Activated CD4-positive, alpha-beta memory T cell treated with anti-CD3 and anti-CD28 coated beads, Interleukin-2, amount 10 ng/mL, durations not matched to agents 7 days and 5 days (primary cell): ENCODE results near the gene TCF3. TPM values are rescaled to one million over a fixed set of nuclear protein-coding genes. Genes with fewer than 3 reads are reported as not detected.

Experiments
- CTCF ChIA-PET: fragments of 350-600 bp; sonication (Branson Sonifier 250); formaldehyde crosslinking; loops from one replicate; lab custom pipeline; 2021; ENCODE audit warnings: antibody characterized with exemption, inconsistent platforms; lab: Charles Lee
- POLR2A ChIA-PET: fragments of 350-600 bp; sonication (Branson Sonifier 250); formaldehyde crosslinking; loops from one replicate; lab custom pipeline; 2021; ENCODE audit warnings: antibody characterized with exemption; lab: Charles Lee
- DNase-seq: peaks from one replicate; pipeline ENCODE4 v3.0.0-alpha.2; 2020
- H3K27ac Mint-ChIP-seq: one replicate; pipeline ENCODE4 v1.8.0; 2021; ENCODE audit warnings: mild to moderate bottlenecking, mixed read lengths
- H3K27me3 Mint-ChIP-seq: one replicate; pipeline ENCODE4 v1.8.0; 2021; ENCODE audit warnings: mixed read lengths
- H3K36me3 Mint-ChIP-seq: one replicate; pipeline ENCODE4 v1.8.0; 2021; ENCODE audit warnings: low read depth, mixed read lengths
- H3K4me1 Mint-ChIP-seq: one replicate; pipeline ENCODE4 v1.8.0; 2021; ENCODE audit warnings: mixed read lengths
- H3K4me3 Mint-ChIP-seq: one replicate; pipeline ENCODE4 v1.8.0; 2021; ENCODE audit warnings: mild to moderate bottlenecking, mixed read lengths
- H3K9me3 Mint-ChIP-seq: one replicate; pipeline ENCODE4 v1.8.0; 2021; ENCODE audit warnings: mixed read lengths
- total RNA-seq, 2 experiments: library from RNA; stranded (reverse); gene quantifications; one replicate each; pipeline ENCODE4 v1.2.3, GENCODE V29; 2021

Gene TCF3
- total RNA-seq, 2 experiments from 2014 or later = 67.3 to 71.2 TPM

DNA sequence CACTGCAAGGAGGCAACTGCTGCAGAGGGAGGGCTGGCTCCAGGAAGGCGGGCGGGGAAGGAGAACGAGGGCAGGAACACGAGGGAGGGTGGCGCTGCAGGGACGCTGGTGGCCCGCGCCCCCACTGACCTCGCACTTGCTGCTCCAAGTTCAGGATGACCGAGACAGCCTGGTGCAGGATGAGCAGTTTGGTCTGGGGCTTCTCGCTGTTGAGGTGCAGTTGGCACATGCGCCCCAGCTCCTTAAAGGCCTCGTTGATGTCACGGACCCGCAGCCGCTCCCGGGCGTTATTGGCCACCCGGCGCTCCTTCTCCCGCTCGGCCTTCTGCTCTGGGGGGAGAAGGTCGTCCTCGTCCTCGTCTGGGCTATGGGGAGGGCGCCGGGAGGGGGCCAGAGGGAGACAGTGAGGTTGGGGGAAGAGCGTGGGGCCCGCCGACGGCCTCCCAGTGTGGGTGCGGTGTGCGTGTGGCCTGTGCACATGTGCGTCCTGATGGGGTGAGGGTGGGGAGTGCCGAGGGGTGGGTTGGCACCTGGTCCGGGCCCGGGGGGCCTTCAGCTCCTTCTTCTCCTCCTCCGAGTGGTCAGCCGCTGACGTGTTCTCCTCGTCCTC is 37.2 kb downstream of the TCF3 start:
- no peak for DNase-seq
- CTCF ChIA-PET = no interaction called here
- Mint-ChIP-seq H3K4me1 (peaks cover 14% of the 10 kb centered on the region), H3K27me3 (no peaks in the 10 kb centered on the region), H3K36me3 (peaks cover 42% of the 10 kb centered on the region), H3K9me3 (no peaks in the 10 kb centered on the region), H3K4me3 (no peak overlapping the region), H3K27ac (no peak overlapping the region)
- POLR2A ChIA-PET = no interaction called here

DNA sequence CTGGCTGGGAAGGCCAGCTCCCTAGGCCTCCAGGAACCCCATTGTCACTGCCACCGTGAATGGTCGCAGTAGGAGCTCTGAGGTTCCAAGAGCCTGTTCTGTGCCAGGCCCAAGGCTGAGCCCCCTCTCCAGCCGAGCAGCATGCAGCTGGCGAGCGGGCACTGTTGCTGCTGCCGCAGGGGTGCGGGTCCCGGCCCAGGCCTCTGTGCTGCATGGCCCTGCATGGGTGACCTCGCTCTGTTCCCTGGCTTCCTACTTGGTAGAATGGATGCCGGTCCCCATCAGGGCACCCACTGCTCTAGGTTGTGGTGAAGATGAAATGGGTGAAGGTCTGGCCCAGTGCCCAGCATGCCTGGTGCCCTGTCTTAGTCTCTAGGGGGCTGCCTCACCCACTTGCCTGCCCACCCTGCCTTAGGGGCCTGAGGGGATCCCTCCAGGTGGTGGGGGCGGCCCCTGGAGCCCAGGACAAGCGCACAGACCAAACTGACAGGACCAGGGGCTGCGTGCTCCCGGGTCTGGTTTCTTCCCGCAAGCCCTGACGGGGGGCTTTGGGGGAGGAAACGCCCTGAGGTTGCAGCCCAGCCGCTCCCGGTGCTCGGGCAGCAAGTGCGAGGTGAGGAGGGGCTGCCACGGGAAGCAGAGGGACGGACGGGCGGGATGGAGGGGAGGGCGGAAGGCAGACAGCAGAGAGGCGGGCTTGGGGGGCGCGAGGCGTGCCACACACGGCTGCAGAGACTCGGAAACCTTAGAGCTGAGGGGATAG is 38.4 kb downstream of the TCF3 start:
- peaks cover 23% of the 10 kb centered on the region for H3K4me1 Mint-ChIP-seq

DNA sequence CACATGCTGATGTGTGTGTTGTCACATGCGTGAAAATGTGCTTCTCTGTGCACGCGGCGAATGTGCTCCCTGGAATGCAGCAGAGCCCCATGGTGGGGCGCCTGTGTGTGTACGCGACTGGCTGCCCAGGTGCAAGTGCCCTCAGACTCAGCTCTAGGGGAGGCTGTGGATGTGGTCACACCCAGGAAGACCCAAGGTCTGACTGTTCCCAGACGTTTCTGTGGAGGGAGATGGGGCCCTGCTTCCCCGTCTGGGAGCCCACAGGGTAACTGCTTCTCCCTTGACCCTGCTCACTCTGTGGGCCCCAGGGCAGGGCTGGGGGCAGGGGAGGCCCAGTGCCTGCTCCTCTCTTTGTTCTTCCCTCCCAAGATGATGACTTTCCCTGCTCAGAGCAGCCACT is 39.3 kb downstream of the TCF3 start:
- Mint-ChIP-seq H3K4me3 (no peak overlapping the region), H3K9me3 (no peaks in the 10 kb centered on the region), H3K4me1 (peaks cover 30% of the 10 kb centered on the region), H3K36me3 (peaks cover 41% of the 10 kb centered on the region), H3K27me3 (no peaks in the 10 kb centered on the region), H3K27ac (no peak overlapping the region)
- POLR2A ChIA-PET = no interaction called here
- DNase-seq = no peak
- CTCF ChIA-PET = no interaction called here

More for the DNA sequence above, 38.4 kb downstream of the TCF3 start:
- Mint-ChIP-seq H3K36me3 (peaks cover 41% of the 10 kb centered on the region), H3K4me3 (no peak overlapping the region), H3K27me3 (no peaks in the 10 kb centered on the region), H3K27ac (no peak overlapping the region), H3K9me3 (no peaks in the 10 kb centered on the region)
- ChIA-PET POLR2A (no interaction called here), CTCF (no interaction called here)
- DNase-seq = no peak

DNA sequence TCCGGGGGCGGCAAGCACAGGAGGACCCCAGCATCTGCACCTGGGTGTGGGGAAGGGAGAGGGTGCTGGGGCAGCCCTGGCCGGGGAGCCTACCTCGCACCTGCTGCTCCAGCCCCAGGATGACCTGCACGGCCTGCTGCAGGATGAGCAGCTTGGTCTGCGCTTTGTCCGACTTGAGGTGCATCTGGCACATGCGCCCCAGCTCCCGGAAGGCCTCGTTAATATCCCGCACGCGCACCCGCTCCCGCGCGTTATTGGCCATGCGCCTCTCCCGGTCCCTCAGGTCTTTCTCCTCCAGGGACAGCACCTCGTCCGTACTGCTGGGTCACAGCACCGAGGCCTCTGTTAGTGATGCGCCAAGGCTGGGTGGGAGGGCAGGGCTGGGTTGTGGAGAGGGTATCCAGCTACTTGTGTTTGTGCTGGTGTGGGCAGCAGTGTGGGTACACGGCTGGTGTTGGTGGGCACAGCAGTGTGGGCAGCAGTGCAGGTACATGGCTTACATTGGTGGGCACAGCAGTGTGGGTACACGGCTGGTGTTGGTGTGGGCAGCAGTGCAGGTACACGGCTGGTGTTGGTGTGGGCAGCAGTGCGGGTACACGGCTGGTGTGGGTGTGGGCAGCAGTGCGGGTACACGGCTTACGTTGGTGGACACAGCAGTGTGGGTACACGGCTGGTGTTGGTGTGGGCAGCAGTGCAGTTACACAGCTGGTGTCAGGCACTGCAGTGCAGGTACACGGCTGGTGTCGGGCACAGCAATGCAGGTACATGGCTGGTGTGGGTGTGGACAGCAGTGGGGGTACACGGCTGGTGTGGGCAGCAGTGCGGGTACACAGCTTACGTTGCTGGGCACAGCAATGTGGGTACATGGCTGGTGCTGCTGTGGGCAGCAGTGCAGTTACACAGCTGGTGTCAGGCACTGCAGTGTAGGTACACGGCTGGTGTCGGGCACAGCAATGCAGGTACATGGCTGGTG is 40.0 kb downstream of the TCF3 start:
- Mint-ChIP-seq H3K27ac (no peak overlapping the region), H3K36me3 (peaks cover 38% of the 10 kb centered on the region), H3K27me3 (no peaks in the 10 kb centered on the region), H3K4me3 (no peak overlapping the region), H3K9me3 (no peaks in the 10 kb centered on the region), H3K4me1 (peaks cover 28% of the 10 kb centered on the region)
- no peak for DNase-seq
- ChIA-PET CTCF (no interaction called here), POLR2A (no interaction called here)

DNA sequence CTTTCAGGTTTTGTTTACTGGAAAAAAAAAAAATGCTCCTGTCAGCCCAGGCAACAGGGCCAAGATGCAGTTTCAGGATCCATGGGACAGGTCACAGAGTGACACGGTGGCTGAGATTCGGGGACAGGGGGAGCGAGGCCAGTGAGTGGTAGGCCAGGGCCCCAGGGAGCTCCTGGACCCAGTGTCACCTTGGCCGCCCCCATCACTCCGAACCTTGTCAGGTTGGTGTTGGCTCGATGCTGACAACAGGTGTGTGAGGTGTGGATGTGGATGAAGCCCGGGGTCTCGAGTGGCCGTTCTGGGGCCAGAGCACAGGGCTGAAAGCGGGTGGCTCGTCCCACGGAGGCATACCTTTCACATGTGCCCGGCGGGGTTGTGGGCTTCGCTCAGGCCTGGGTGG is 41.1 kb downstream of the TCF3 start:
- DNase-seq = no peak
- ChIA-PET CTCF (no interaction called here), POLR2A (no interaction called here)
- no peak overlapping the region for H3K27ac Mint-ChIP-seq
- no peaks in the 10 kb centered on the region for H3K27me3 Mint-ChIP-seq
- no peak overlapping the region for H3K4me3 Mint-ChIP-seq
- H3K9me3 Mint-ChIP-seq = no peaks in the 10 kb centered on the region
- H3K4me1 Mint-ChIP-seq = peaks cover 27% of the 10 kb centered on the region
- H3K36me3 Mint-ChIP-seq = peaks cover 32% of the 10 kb centered on the region

DNA sequence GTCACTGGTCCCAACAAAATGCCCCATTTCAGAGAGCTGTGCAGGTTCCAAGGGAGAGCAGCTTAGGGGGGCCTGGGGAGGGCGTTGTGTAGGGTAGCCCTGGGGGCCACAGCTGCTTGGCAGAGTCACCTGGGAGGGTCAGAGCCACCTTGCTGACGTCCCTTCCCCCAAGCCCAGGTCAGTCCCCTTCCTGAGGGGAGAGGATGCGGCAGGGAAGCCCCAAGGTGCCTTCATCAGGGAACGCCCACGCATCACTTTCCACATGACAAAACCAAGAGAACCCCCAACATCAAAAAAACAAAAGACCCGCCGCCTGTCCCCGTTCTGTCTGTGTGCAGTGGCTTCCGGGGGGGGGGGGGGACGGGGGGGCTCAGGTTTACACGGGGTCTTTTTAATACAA is 41.8 kb downstream of the TCF3 start:
- no peaks in the 10 kb centered on the region for H3K9me3 Mint-ChIP-seq
- ChIA-PET CTCF (no interaction called here), POLR2A (no interaction called here)
- H3K36me3 Mint-ChIP-seq = peaks cover 28% of the 10 kb centered on the region
- no peak overlapping the region for H3K4me3 Mint-ChIP-seq
- H3K4me1 Mint-ChIP-seq = peaks cover 30% of the 10 kb centered on the region
- no peak overlapping the region for H3K27ac Mint-ChIP-seq
- DNase-seq = no peak
- H3K27me3 Mint-ChIP-seq = no peaks in the 10 kb centered on the region

DNA sequence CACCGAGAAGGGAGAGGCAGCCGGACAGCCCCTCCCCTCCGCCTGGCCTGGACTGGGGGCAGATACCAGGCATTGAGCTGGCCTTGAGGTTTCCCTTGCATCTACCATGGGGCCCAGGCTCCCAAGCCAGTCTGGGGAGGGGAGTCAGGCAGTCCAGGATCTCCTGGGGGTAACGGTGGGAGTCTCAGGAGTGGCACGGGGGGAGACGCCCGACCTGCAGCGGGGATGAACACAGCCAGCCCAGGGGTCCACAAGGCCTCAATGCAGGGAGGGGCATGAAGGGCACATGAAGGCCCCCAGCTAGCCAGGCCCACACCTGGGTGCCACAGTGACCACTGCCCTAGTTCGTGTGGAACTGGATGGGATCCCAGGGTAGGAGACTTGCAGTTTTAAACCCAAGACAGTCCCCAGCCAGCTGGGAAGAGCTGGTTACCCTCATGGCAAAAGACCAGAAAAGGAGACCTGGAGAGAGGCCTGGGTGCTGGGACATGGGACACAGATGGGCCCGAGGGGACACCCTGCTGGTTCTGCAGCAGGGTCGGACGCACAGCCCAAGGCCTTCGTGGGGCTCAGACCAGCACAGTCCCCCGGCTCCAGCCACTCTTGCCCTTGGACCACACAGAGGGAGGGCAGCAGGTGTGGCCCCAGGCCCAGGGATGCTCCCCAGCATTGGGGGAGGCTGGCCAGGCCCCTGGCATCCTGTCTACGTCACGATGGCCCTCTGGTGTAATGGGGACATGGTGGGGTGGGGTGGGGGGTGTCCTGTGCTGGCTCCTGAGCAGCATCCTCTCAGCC is 42.5 kb downstream of the TCF3 start:
- peak overlapping the region; percentile 53 for H3K27ac Mint-ChIP-seq

DNA sequence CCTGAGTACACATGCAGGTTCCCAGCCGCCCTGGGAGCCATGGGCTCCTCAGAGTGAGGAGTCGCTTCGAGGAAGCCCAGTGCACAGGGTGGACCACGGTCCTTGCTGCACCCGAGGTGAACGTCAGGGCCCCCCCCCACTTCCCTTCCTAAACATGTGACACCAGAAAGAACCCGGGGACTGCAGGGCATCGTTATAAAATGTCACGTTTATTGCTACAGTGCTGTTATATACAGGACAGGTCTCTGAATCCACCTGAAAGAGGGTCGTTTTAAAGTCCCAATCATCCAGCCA is 43.4 kb downstream of the TCF3 start:
- H3K4me3 Mint-ChIP-seq = no peak overlapping the region
- H3K4me1 Mint-ChIP-seq = peaks cover 38% of the 10 kb centered on the region
- ChIA-PET CTCF (no interaction called here), POLR2A (interaction anchor here (0.8 to 1.3 kb wide), 2 partner anchors 14 to 43 kb away, joined by 3 read pairs; partner anchors contain the start of gene TCF3)
- no peaks in the 10 kb centered on the region for H3K27me3 Mint-ChIP-seq
- peaks cover 17% of the 10 kb centered on the region for H3K36me3 Mint-ChIP-seq
- H3K27ac Mint-ChIP-seq = peak overlapping the region; percentile 66
- DNase-seq = peak; percentile 26
- no peaks in the 10 kb centered on the region for H3K9me3 Mint-ChIP-seq

More for the DNA sequence above, 42.5 kb downstream of the TCF3 start:
- POLR2A ChIA-PET = no interaction called here
- H3K4me1 Mint-ChIP-seq = peaks cover 32% of the 10 kb centered on the region
- H3K27me3 Mint-ChIP-seq = no peaks in the 10 kb centered on the region
- H3K4me3 Mint-ChIP-seq = no peak overlapping the region
- DNase-seq = no peak
- CTCF ChIA-PET = no interaction called here
- peaks cover 25% of the 10 kb centered on the region for H3K36me3 Mint-ChIP-seq
- no peaks in the 10 kb centered on the region for H3K9me3 Mint-ChIP-seq

DNA sequence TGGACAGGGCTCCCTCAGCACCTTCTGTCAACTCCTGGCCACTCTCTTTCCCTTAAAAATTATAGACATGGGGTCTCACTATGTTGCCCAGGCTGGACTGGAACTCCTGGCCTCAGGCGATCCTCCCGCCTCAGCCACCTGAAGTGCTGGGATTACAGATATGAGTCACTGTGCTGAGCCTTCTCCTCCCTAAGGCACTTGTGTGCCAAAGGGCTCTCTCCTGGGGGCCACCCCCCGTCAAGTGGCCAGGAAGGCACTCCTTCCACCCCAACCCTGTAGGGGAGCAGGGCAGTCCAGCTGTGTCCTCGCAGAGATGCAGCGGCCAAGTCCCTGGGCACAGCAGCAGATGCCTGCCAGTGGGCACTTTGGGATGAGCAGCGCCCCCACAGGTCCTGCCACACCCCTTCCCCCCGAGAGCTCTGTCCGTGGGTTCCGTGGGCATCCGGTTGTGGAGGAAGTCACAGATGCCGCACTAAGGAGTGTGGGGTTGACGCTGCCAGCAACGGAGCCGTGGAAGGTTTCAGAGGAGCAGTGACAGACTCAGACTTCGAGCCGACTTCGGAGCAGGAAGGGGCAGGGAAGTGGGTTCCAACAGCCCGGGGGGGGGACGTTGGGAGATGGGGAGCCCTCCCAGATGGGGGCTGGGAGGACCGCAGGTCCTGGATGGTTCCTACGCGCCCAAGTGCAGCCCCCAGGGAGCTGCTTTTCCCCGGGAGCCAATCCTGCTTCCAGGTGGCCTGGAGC is 43.9 kb downstream of the TCF3 start:
- peaks cover 43% of the 10 kb centered on the region for H3K4me1 Mint-ChIP-seq
- H3K9me3 Mint-ChIP-seq = no peaks in the 10 kb centered on the region
- H3K27ac Mint-ChIP-seq = peak overlapping the region; percentile 66

DNA sequence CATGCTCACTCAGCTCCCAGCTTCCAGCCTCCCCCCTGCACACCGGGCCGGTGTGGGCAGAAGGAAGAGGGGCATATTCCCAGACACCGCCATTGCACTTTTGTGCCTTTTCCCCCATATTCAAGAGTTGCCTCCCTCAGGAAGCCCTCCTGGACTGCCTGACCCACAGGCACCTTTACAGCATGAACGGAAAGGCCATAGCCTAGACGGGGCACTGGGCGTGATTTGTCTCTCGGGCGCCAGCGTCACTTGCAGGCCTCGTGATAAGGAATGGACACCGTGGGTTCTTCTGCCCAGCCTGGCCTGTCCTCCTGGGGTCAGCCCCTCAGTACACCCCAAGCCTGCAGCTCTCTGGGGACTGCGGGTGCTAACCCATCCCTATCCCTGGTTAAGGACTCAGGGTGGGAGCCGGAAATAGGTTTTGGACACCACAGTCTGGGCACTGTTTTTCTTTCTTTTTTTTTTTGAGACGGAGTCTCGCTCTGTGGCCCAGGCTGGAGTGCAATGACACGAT is 46.2 kb downstream of the TCF3 start:
- Mint-ChIP-seq H3K36me3 (peaks cover 15% of the 10 kb centered on the region), H3K9me3 (no peaks in the 10 kb centered on the region), H3K4me3 (peak overlapping the region; percentile 96), H3K27ac (peak overlapping the region; percentile 99), H3K4me1 (peaks cover 55% of the 10 kb centered on the region), H3K27me3 (no peaks in the 10 kb centered on the region)
- POLR2A ChIA-PET = interaction anchor here (1.0 to 5.9 kb wide), 7 partner anchors 13 to 198 kb away, joined by 3 to 60 read pairs (median 8); partner anchors contain the start of genes MBD3, REEP6 and TCF3
- no peak for DNase-seq
- CTCF ChIA-PET = interaction anchor here (1.1 to 2.6 kb wide), 5 partner anchors 13 to 66 kb away, joined by 3 to 14 read pairs (median 4); partner anchors contain the start of genes MBD3 and TCF3

More for the DNA sequence above, 43.9 kb downstream of the TCF3 start:
- POLR2A ChIA-PET = interaction anchor here (0.8 to 1.3 kb wide), 2 partner anchors 15 to 44 kb away, joined by 3 read pairs; partner anchors contain the start of gene TCF3
- H3K27me3 Mint-ChIP-seq = no peaks in the 10 kb centered on the region
- CTCF ChIA-PET = no interaction called here
- peak; percentile 24 for DNase-seq
- H3K4me3 Mint-ChIP-seq = no peak overlapping the region
- peaks cover 11% of the 10 kb centered on the region for H3K36me3 Mint-ChIP-seq

DNA sequence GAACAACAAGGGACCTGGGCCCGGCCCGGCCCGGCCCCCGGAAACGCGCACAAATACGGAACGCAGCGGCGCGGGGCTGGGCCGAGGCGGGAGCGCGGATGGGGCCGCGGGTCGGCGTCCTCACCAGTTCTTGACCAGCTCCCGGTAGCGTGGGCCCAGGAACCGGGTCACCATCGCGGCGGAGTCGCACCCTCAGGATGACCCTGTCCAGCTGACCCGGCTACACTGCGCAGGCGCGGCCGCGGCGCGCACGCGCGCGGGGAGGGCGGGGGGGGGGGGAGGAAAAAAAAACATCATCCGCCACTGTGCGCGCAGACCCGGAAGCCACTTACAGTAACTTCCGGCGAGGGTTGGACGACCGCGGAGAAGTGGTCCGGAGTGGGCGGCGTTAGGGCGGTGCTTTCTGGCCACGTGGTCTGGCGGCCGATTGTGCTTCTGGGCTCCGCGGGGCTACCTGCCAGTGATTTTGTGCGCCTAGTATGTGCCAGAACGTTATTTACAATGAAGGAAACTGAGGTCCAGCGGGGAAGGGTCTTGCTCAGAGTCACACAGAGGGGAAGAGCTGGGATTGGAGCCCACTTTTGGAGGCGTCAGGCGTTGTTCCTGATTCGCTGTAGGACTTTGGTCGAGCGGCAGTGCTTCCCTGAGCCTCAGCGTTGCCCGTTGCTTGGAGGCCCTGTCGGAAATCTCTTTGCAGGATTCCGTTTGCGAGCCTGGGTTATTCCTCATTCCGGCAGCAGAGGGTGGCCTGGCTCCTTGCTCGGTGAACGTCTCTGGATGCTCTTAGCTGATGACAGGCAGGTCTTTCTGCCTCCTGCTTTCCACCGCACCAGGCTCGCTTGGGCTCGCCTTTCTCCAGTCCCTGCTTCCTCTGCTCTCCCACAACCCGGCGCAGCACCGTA is 46.9 kb downstream of the TCF3 start, which contains the start of gene UQCR11:
UQCR11 (minus strand) TSS at position 227 of the 902 bp plus-strand sequence; CDS start at position 174, 53 bp downstream.
- Mint-ChIP-seq H3K4me3 (peak within 1 kb of the TSS; percentile 96), H3K27me3 (no peaks in the 10 kb centered on the region), H3K36me3 (peaks cover 14% of the 10 kb centered on the region), H3K27ac (peak within 1 kb of the TSS; percentile 99), H3K9me3 (no peaks in the 10 kb centered on the region), H3K4me1 (peaks cover 55% of the 10 kb centered on the region)
- DNase-seq = peak; percentile 94
- ChIA-PET POLR2A (interaction anchor here (1.0 to 5.9 kb wide), 8 partner anchors 10 to 197 kb away, joined by 3 to 60 read pairs (median 6); partner anchors contain the start of genes MBD3, REEP6 and TCF3), CTCF (interaction anchor here (0.6 to 2.6 kb wide), 5 partner anchors 13 to 66 kb away, joined by 3 to 14 read pairs (median 4); partner anchors contain the start of genes MBD3 and TCF3)
